ENCODE data around the gene ANKS6. TPM values are rescaled to one million over a fixed set of nuclear protein-coding genes. Genes with fewer than 3 reads are reported as not detected.

The ANKS6 gene
- total RNA-seq, 1 donor from 2014 or later, result 17.2 TPM

DNA sequence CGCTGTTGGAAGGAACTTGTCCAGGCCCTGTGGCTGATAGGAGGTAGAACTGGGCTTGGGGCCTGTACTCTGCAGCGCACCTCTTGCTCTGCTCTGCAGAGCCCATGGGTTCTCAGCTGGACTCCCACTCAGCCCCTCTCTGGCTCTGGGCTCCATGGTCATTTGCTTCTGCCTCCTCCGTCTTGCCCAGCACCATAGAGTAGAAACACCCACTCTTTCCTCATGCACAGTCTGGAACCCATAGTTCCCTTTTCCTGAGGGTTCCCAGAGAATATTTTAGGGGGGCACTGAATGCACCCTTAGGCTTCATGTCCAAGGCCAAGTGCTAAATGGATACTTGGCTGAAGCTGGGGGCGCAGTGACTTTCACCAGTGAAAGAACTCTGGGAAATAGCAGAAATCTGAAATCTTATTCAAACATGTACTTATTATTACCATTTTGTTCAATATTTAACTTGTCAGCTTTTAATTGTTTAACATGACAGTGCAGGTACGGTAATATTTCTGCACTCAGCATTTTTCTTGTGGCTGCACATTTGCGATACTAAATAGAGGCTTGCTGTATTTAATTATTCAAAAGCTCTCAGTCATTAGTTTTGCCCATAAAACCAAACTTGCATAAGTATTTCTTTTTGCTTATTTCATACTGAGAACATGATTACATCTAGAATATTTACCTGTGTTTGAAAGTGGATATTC lies 42.7 kb upstream of the ANKS6 start:
- Mint-ChIP-seq H3K36me3 (ENCODE audit: low read depth, unreplicated experiment) (no peaks in the 10 kb centered on the region), H3K4me1 (ENCODE audit: unreplicated experiment) (no peaks in the 10 kb centered on the region), H3K27ac (ENCODE audit: unreplicated experiment) (no peak overlapping the region), H3K27me3 (ENCODE audit: unreplicated experiment) (peaks cover 2% of the 10 kb centered on the region), H3K4me3 (ENCODE audit: unreplicated experiment) (no peak overlapping the region), H3K9me3 (ENCODE audit: unreplicated experiment) (no peaks in the 10 kb centered on the region)
- TF ChIP-seq, protein P1, sequence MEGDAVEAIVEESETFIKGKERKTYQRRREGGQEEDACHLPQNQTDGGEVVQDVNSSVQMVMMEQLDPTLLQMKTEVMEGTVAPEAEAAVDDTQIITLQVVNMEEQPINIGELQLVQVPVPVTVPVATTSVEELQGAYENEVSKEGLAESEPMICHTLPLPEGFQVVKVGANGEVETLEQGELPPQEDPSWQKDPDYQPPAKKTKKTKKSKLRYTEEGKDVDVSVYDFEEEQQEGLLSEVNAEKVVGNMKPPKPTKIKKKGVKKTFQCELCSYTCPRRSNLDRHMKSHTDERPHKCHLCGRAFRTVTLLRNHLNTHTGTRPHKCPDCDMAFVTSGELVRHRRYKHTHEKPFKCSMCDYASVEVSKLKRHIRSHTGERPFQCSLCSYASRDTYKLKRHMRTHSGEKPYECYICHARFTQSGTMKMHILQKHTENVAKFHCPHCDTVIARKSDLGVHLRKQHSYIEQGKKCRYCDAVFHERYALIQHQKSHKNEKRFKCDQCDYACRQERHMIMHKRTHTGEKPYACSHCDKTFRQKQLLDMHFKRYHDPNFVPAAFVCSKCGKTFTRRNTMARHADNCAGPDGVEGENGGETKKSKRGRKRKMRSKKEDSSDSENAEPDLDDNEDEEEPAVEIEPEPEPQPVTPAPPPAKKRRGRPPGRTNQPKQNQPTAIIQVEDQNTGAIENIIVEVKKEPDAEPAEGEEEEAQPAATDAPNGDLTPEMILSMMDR (IDR thresholded peaks at IDR 0.05; ENCODE audit: unreplicated experiment), result no peak
- DNase-seq (ENCODE audit: low spot score), result no peak

DNA sequence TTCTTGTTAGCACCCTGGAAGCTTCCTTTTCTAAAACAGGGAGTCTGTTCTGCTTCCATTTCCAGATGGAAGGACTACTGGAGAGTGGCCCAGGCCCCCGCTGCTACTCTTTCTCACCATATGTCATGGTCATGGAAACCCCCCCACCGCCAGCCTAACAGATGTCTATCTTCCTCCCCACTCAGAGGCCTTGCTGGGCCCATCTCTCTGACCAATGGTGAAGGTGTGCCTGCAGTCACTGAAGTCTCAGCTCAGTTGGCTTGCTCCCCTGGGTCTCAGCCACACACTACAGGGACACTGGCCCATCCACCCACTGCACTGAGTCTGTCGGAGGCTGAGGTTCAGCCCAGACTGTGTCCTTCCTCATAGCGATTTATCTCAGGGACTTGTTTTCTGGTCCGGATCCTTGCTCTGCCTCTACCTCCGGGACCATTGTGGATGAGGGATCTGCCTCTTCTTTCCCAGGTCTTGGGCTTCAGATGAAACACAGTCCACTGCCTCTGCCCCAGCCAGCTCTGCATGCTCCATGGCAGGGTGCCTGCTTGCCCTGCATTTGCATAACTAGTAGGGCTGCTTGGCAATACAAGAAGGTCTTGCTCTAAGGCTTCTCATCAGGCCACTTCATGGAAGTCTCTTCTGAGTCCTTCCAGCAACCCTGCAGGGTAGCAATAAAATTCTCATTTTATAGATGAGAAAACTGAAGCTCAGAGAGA lies 42.0 kb upstream of the ANKS6 start:
- H3K27me3 Mint-ChIP-seq (ENCODE audit: unreplicated experiment), result peaks cover 2% of the 10 kb centered on the region
- H3K9me3 Mint-ChIP-seq (ENCODE audit: unreplicated experiment), result no peaks in the 10 kb centered on the region
- no peaks in the 10 kb centered on the region for H3K36me3 Mint-ChIP-seq (ENCODE audit: low read depth, unreplicated experiment)
- DNase-seq (ENCODE audit: low spot score), result no peak
- H3K4me1 Mint-ChIP-seq (ENCODE audit: unreplicated experiment), result no peaks in the 10 kb centered on the region
- TF ChIP-seq, protein P1 (IDR thresholded peaks at IDR 0.05; ENCODE audit: unreplicated experiment), result no peak
- H3K4me3 Mint-ChIP-seq (ENCODE audit: unreplicated experiment), result no peak overlapping the region
- no peak overlapping the region for H3K27ac Mint-ChIP-seq (ENCODE audit: unreplicated experiment)

DNA sequence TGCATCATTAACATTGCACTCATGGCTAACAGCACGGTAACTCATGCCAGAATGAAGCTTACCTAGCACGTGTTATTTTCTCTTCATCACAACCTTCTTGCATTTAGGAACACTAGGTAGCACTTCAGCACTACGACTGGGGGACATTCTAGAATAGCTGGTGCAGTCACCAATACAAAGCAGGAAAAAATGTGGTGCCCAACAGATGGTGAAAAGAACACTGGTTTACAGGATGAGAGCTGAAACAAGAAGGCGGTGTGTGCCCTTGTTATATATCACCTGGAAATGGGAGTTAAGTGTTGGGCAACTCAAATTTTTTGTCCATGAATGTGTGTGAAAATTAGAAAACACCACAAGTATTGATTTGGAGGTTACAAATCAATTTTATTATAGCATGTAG lies 41.2 kb upstream of the ANKS6 start:
- Mint-ChIP-seq H3K9me3 (ENCODE audit: unreplicated experiment) (no peaks in the 10 kb centered on the region), H3K36me3 (ENCODE audit: low read depth, unreplicated experiment) (no peaks in the 10 kb centered on the region), H3K4me1 (ENCODE audit: unreplicated experiment) (no peaks in the 10 kb centered on the region), H3K27ac (ENCODE audit: unreplicated experiment) (no peak overlapping the region), H3K27me3 (ENCODE audit: unreplicated experiment) (peaks cover 2% of the 10 kb centered on the region), H3K4me3 (ENCODE audit: unreplicated experiment) (no peak overlapping the region)
- TF ChIP-seq, protein P1 (IDR thresholded peaks at IDR 0.05; ENCODE audit: unreplicated experiment), result no peak
- DNase-seq (ENCODE audit: low spot score), result no peak

- TF ChIP-seq, protein P1 (IDR thresholded peaks at IDR 0.05; ENCODE audit: unreplicated experiment), result no peak
- H3K4me1 Mint-ChIP-seq (ENCODE audit: unreplicated experiment), result no peaks in the 10 kb centered on the region
Measured at GRCh38 chr9:98836206-98836605, 39.9 kb upstream of the ANKS6 start.

DNA sequence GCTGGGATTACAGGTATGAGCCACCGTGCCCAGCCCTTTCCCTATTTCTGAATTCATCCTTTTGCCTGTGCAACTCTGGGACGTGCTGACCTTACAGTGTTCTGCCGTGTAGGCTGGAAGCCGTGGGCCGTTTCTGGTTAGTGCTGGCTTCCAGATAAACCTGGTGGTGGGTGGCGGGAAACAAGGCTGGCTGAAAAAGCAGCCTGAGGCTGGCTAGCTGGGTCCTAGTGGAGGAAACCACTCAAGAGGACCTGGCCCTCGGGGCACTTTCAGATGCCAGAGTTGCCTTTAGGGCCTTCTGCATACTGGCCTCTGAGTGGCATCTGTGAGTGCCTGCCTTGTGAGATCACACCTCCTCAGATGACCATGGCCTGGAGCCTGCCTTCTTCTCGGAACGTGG lies 38.0 kb upstream of the ANKS6 start:
- H3K27me3 Mint-ChIP-seq (ENCODE audit: unreplicated experiment), result peaks cover 3% of the 10 kb centered on the region
- no peaks in the 10 kb centered on the region for H3K36me3 Mint-ChIP-seq (ENCODE audit: low read depth, unreplicated experiment)
- no peak overlapping the region for H3K4me3 Mint-ChIP-seq (ENCODE audit: unreplicated experiment)
- H3K27ac Mint-ChIP-seq (ENCODE audit: unreplicated experiment), result no peak overlapping the region
- TF ChIP-seq, protein P1 (IDR thresholded peaks at IDR 0.05; ENCODE audit: unreplicated experiment), result no peak
- H3K4me1 Mint-ChIP-seq (ENCODE audit: unreplicated experiment), result no peaks in the 10 kb centered on the region
- no peak for DNase-seq (ENCODE audit: low spot score)
- no peaks in the 10 kb centered on the region for H3K9me3 Mint-ChIP-seq (ENCODE audit: unreplicated experiment)

More at GRCh38 chr9:98836206-98836605, 39.9 kb upstream of the ANKS6 start:
- Mint-ChIP-seq H3K27me3 (ENCODE audit: unreplicated experiment) (peaks cover 2% of the 10 kb centered on the region), H3K36me3 (ENCODE audit: low read depth, unreplicated experiment) (no peaks in the 10 kb centered on the region), H3K27ac (ENCODE audit: unreplicated experiment) (no peak overlapping the region), H3K4me3 (ENCODE audit: unreplicated experiment) (no peak overlapping the region), H3K9me3 (ENCODE audit: unreplicated experiment) (no peaks in the 10 kb centered on the region)
- DNase-seq (ENCODE audit: low spot score), result no peak
